ENCODE measurements around the gene LSM10.

The LSM10 gene

GRCh38 chr1:36346741-36347370 lies 50.9 kb downstream of the LSM10 start:
- peaks cover 61% of the 10 kb centered on the region for H3K4me1 Mint-ChIP-seq (ENCODE audit: low read depth)
- no peak overlapping the region for H3K4me3 Mint-ChIP-seq
- H3K27ac Mint-ChIP-seq = no peak overlapping the region
- intact Hi-C loops (cut with micrococcal nuclease) = no loop called here
- no peaks in the 10 kb centered on the region for H3K27me3 Mint-ChIP-seq
- H3K9me3 Mint-ChIP-seq = no peaks in the 10 kb centered on the region
- H3K36me3 Mint-ChIP-seq (ENCODE audit: low read depth) = peaks cover 95% of the 10 kb centered on the region

GRCh38 chr1:36345353-36345752 lies 52.4 kb downstream of the LSM10 start:
- no peaks in the 10 kb centered on the region for H3K27me3 Mint-ChIP-seq
- peaks cover 54% of the 10 kb centered on the region for H3K4me1 Mint-ChIP-seq (ENCODE audit: low read depth)
- peaks cover 99% of the 10 kb centered on the region for H3K36me3 Mint-ChIP-seq (ENCODE audit: low read depth)
- H3K27ac Mint-ChIP-seq = peak overlapping the region; percentile 8
- H3K4me3 Mint-ChIP-seq = no peak overlapping the region
- intact Hi-C loops (cut with micrococcal nuclease) = no loop called here
- no peaks in the 10 kb centered on the region for H3K9me3 Mint-ChIP-seq

- no peaks in the 10 kb centered on the region for H3K27me3 Mint-ChIP-seq
- intact Hi-C loops (cut with micrococcal nuclease) = no loop called here
- no peaks in the 10 kb centered on the region for H3K9me3 Mint-ChIP-seq
- peaks cover 54% of the 10 kb centered on the region for H3K4me1 Mint-ChIP-seq (ENCODE audit: low read depth)
- H3K27ac Mint-ChIP-seq = peak overlapping the region; percentile 8
- H3K36me3 Mint-ChIP-seq (ENCODE audit: low read depth) = peaks cover 100% of the 10 kb centered on the region
- H3K4me3 Mint-ChIP-seq = no peak overlapping the region
Observed at GRCh38 chr1:36344395-36344680, 53.4 kb downstream of the LSM10 start.

- intact Hi-C loops (cut with micrococcal nuclease) = loop anchor here (1.0 kb wide), 1 partner anchor 76 kb away; no protein-coding TSS in a partner anchor
Observed at GRCh38 chr1:36343651-36344394, 53.9 kb downstream of the LSM10 start.

More at GRCh38 chr1:36343651-36344394, 53.9 kb downstream of the LSM10 start:
- peaks cover 100% of the 10 kb centered on the region for H3K36me3 Mint-ChIP-seq (ENCODE audit: low read depth)
- H3K27me3 Mint-ChIP-seq = no peaks in the 10 kb centered on the region
- no peak overlapping the region for H3K4me3 Mint-ChIP-seq
- peaks cover 55% of the 10 kb centered on the region for H3K4me1 Mint-ChIP-seq (ENCODE audit: low read depth)
- no peaks in the 10 kb centered on the region for H3K9me3 Mint-ChIP-seq
- H3K27ac Mint-ChIP-seq = peak overlapping the region; percentile 8

All from dendritic cell treated with granulocyte-macrophage colony-stimulating factor and Interleukin-4, amounts not matched to agents 40 ng/mL and 50 ng/mL, for 4 days (primary cell).